ENCODE data around the gene VIM. TPM values are rescaled to one million over a fixed set of nuclear protein-coding genes. Genes with fewer than 3 reads are reported as not detected.

The VIM gene
- total RNA-seq, 4 donors from 2014 or later, result 6,350 to 8,587 (median 8,002) TPM

DNA sequence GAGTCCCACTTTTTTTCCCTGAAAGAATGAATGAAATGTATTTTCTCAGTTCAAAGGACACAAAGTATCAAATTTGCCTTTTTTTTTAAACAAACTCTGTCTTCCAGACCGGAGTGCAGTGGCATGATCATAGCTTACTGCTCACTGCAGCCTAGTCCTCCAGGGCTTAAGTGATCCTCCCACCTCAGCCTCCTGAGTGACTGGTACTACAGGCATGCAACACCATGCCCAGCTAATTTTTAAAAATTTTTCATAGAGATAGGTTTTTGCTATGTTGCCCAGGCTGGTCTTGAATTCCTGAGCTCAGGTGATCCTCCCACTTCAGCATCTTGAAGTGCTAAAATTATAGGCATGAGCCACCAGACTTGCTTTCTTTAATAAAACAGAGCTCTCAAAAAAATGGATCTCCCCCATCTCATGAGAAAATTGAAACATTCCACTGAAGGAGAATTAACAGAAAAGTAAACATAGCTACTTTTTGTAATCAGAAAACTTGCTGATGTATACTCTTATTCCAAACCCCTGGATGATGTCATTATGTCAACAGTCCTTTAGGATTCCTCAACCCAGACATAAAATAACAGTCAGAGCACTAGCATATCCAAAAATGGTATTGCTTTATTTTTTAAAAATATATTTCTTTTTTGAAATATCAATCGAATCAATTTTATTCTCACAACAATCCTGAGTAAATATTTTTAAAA is 14.2 kb upstream of the VIM start:
- Histone ChIP-seq H3K27ac (peak overlapping the region in 1 of 4 donors; percentile 96), H3K9me3 (no peaks in the 10 kb centered on the region), H3K36me3 (no peaks in the 10 kb centered on the region), H3K4me3 (no peak overlapping the region), H3K27me3 (no peaks in the 10 kb centered on the region), H3K4me1 (peaks cover 0 to 76% (median 36%) of the 10 kb centered on the region in 4 donors)
- no peak for DNase-seq (ENCODE audit: low spot score in 2 of 2)
- TF ChIP-seq EP300 (IDR thresholded peaks at IDR 0.05) (no peak), POLR2A (IDR thresholded peaks at IDR 0.05) (no peak), CTCF (IDR thresholded peaks at IDR 0.05) (no peak)
- 70 to 74% methylated on average over 2 of the region's 2 CpGs for WGBS, 2 donors

DNA sequence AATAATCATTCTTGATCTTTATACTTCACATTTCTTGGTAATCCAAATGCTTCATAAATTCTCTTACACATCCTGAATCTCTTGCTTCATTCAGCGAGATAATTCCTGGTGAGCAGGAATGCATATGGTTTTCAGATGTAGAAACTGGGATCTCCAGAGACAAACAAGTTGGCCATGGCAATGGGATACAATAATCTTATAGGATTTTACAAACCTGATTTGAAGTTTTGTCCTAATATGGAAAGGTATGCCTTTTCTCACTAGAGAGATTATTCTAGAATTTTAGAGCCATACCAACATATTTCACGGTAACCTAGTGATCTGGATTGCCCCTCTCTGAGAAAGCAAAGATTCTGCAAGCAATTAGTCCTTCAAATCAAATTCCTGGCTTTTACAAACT is 13.5 kb upstream of the VIM start:
- Histone ChIP-seq H3K9me3 (no peaks in the 10 kb centered on the region), H3K27ac (peak overlapping the region; percentile 37 to 96 (median 72)), H3K27me3 (no peaks in the 10 kb centered on the region), H3K4me3 (peak overlapping the region in 1 of 4 donors; percentile 11), H3K36me3 (no peaks in the 10 kb centered on the region), H3K4me1 (peaks cover 0 to 75% (median 34%) of the 10 kb centered on the region in 4 donors)
- no peak for DNase-seq (ENCODE audit: low spot score in 2 of 2)
- 51 to 52% methylated on average over 2 of the region's 2 CpGs for WGBS, 2 donors
- TF ChIP-seq CTCF (IDR thresholded peaks at IDR 0.05), result no peak
- TF ChIP-seq POLR2A (IDR thresholded peaks at IDR 0.05), result no peak
- TF ChIP-seq EP300 (IDR thresholded peaks at IDR 0.05), result no peak

DNA sequence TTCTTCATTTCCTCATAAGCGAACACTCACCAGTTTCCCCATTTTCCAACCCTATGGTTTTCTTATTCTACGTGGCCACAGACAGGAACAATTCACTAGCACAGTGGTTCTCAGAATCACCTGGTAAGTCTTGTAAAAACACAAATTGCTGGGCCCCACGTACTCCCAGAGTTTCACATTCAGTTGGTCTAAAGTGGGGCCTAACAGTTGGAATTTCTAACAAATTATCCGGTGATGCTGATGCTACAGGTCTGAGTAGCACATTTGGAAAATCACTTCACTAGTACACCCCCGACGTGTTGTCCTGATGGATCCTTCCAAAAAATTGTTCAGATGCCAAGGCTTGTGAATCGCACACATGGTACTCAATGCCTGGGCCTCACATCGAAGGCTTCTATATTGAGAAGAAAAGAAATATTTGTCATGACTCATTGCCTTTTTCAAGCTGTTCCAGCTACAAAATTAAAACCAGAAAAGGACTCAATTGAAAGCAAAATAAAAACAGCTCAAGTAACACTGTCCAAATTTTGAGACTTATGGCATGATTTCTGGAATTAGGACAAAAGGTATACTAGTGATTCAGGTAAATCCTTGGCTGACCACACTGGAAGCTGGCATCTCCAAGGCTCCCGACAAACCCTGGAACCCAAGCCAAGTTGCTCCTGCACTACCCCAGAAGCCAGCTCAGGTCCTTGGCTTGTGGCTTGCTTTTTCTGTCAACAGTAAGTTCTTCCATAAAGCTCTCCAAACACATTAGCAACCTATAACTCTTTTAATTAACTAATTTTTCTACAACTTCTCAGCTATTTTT is 12.9 kb upstream of the VIM start:
- no peaks in the 10 kb centered on the region for H3K9me3 ChIP-seq
- TF ChIP-seq EP300 (IDR thresholded peaks at IDR 0.05), result peak in 1 of 2 donors; percentile 69
- TF ChIP-seq CTCF (IDR thresholded peaks at IDR 0.05), result no peak
- H3K27ac ChIP-seq, result peak overlapping the region; percentile 37 to 96 (median 72)
- WGBS, 2 donors, result 17 to 20% methylated on average over 9 of the region's 9 CpGs
- H3K36me3 ChIP-seq, result no peaks in the 10 kb centered on the region
- H3K4me3 ChIP-seq, result peak overlapping the region in 1 of 4 donors; percentile 11
- H3K27me3 ChIP-seq, result no peaks in the 10 kb centered on the region
- DNase-seq (ENCODE audit: low spot score in 2 of 2), result no peak
- H3K4me1 ChIP-seq, result peaks cover 0 to 70% (median 32%) of the 10 kb centered on the region in 4 donors

- Histone ChIP-seq H3K4me3 (no peak overlapping the region), H3K36me3 (no peaks in the 10 kb centered on the region), H3K27me3 (no peaks in the 10 kb centered on the region), H3K9me3 (no peaks in the 10 kb centered on the region), H3K27ac (peak overlapping the region; percentile 37 to 96 (median 72)), H3K4me1 (peaks cover 0 to 68% (median 31%) of the 10 kb centered on the region in 4 donors)
- no peak for DNase-seq (ENCODE audit: low spot score in 2 of 2)
- TF ChIP-seq EP300 (IDR thresholded peaks at IDR 0.05) (no peak), POLR2A (IDR thresholded peaks at IDR 0.05) (no peak), CTCF (IDR thresholded peaks at IDR 0.05) (no peak)
- WGBS, 2 donors, result 83 to 93% methylated on average over 2 of the region's 2 CpGs
Observed at GRCh38 chr10:17215782-17216122, 12.3 kb upstream of the VIM start.
